RWPE1 (cell line): ENCODE results near the gene BRD8.
"Not testable (repeated sequence)": the region's sequence is repeated elsewhere in the genome, so short reads cannot be mapped to it uniquely, and the experiment has no call there.

ENCODE experiments used
- CTCF ChIA-PET: fragments of 350-600 bp; sonication (Branson Sonifier 250); formaldehyde crosslinking; extraction: SDS; loops from one replicate; lab custom pipeline; 2021; lab: Yijun Ruan, JAX
- POLR2A ChIA-PET: fragments of 400-600 bp; formaldehyde crosslinking; extraction: SDS; loops from one replicate; lab custom pipeline; 2020; ENCODE audit warnings: antibody characterized with exemption; ENCODE audit not compliant: low non-redundant PET; lab: Yijun Ruan, JAX
- DNase-seq: peaks from one replicate; pipeline ENCODE4 v3.0.0; 2012; ENCODE audit warnings: low spot score
- H3K27ac ChIP-seq: fragments of 450-650 bp; 2 replicates; pipeline ENCODE4 v1.5.1; 2017
- TF ChIP-seq, protein P1 (sequence below): fragments of 450-650 bp; conservative IDR thresholded peaks from 2 replicates; pipeline ENCODE4 v1.5.1; 2017; ENCODE audit warnings: low read depth, mild to moderate bottlenecking

BRD8 gene

GRCh38 chr5:138213161-138214029, 35.0 kb upstream of the BRD8 start, which contains the start of gene CDC23:
CDC23 (minus strand) TSS chr5:138213323; CDS start chr5:138213312, 11 bp downstream.
- DNase-seq: peak; percentile 100
- H3K27ac ChIP-seq: peak within 1 kb of the TSS; percentile 73
- TF ChIP-seq, protein P1, sequence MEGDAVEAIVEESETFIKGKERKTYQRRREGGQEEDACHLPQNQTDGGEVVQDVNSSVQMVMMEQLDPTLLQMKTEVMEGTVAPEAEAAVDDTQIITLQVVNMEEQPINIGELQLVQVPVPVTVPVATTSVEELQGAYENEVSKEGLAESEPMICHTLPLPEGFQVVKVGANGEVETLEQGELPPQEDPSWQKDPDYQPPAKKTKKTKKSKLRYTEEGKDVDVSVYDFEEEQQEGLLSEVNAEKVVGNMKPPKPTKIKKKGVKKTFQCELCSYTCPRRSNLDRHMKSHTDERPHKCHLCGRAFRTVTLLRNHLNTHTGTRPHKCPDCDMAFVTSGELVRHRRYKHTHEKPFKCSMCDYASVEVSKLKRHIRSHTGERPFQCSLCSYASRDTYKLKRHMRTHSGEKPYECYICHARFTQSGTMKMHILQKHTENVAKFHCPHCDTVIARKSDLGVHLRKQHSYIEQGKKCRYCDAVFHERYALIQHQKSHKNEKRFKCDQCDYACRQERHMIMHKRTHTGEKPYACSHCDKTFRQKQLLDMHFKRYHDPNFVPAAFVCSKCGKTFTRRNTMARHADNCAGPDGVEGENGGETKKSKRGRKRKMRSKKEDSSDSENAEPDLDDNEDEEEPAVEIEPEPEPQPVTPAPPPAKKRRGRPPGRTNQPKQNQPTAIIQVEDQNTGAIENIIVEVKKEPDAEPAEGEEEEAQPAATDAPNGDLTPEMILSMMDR: no peak
- POLR2A ChIA-PET: interaction anchor here (0.6 to 0.8 kb wide), 3 partner anchors 27 to 35 kb away, joined by 3 to 5 read pairs (median 4); partner anchors contain the start of genes BRD8 and KIF20A
- CTCF ChIA-PET: interaction anchor here (0.6 to 1.9 kb wide), 2 partner anchors 38 to 139 kb away, joined by 5 to 10 read pairs; partner anchors contain the start of gene KDM3B

- CTCF ChIA-PET: interaction anchor here (0.5 to 1.9 kb wide), 4 partner anchors 34 to 1949 kb away, joined by 3 to 10 read pairs (median 4); partner anchors contain the start of genes KDM3B and KIF20A
- peak; percentile 25 for DNase-seq
- TF ChIP-seq, protein P1: no peak
- POLR2A ChIA-PET: interaction anchor here (0.8 kb wide), 1 partner anchor 26 kb away, joined by 4 read pairs; no protein-coding TSS in a partner anchor
- H3K27ac ChIP-seq: peak overlapping the region; percentile 73
Measured at GRCh38 chr5:138212828-138213160, 34.4 kb upstream of the BRD8 start.

DNA sequence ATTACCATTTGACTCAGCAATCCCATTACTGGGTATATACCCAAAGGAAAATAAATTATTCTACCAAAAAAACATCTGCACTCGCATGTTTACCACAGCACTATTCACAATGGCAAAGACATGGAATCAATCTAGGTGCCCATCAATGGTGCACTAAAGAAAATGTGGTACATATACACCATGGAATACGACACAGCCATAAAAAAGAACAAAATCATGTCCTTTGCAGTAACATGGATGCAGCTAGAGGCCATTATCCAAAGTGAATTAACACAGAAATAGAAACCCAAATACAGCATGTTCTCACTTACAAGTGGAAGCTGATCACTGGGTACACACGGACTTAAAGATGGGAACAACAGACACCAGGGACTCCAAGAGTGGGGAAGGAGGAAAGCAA, 32.6 kb upstream of the BRD8 start:
- DNase-seq: no peak
- POLR2A ChIA-PET: interaction anchor here (0.7 kb wide), 1 partner anchor 1437 kb away, joined by 3 read pairs; the partner anchor contains the start of gene CXXC5
- CTCF ChIA-PET: no interaction called here
- no peak overlapping the region for H3K27ac ChIP-seq
- TF ChIP-seq, protein P1: no peak

GRCh38 chr5:138193859-138194258, 15.4 kb upstream of the BRD8 start:
- POLR2A ChIA-PET, DNase-seq, H3K27ac ChIP-seq: not testable (repeated sequence)
- CTCF ChIA-PET: interaction anchor here (0.7 kb wide), 2 partner anchors 9 to 123 kb away, joined by 4 to 5 read pairs; no protein-coding TSS in a partner anchor

- TF ChIP-seq, protein P1: no peak
- CTCF ChIA-PET: no interaction called here
- no peak overlapping the region for H3K27ac ChIP-seq
- POLR2A ChIA-PET: no interaction called here
- no peak for DNase-seq
Measured at GRCh38 chr5:138192826-138193225, 14.4 kb upstream of the BRD8 start.

- DNase-seq: no peak
- TF ChIP-seq, protein P1: no peak
- H3K27ac ChIP-seq: no peak overlapping the region
- ChIA-PET POLR2A (no interaction called here), CTCF (interaction anchor here (0.8 to 1.2 kb wide), 2 partner anchors 21 to 98 kb away, joined by 3 to 4 read pairs; no protein-coding TSS in a partner anchor)
Measured at GRCh38 chr5:138188626-138189025, 10.2 kb upstream of the BRD8 start.
